Stomach (tissue), 9 donors: Measurements from ENCODE around the gene CAMTA2. TPM values are rescaled to one million over a fixed set of nuclear protein-coding genes. Genes with fewer than 3 reads are reported as not detected.

ENCODE experiments used
- DNase-seq, 2 donors: peaks; one replicate each; pipeline versions ENCODE4 v3.0.0 to v3.0.0-alpha.2; 2013 to 2019
- H3K27ac ChIP-seq, 5 donors: fragments of 200-600 bp in 4 of 5; sonication (generic) in 4 of 5; one replicate each; pipeline ENCODE4 v1.5.1; 2013 to 2019; ENCODE audit warnings: mild to moderate bottlenecking in 1 of 5, moderate library complexity in 1 of 5
- H3K27me3 ChIP-seq, 3 donors: fragments of 200-600 bp; sonication (generic); one replicate each; pipeline ENCODE4 v1.5.1; 2017 to 2019; ENCODE audit warnings: mixed run types in 1 of 3
- H3K36me3 ChIP-seq, 4 donors: fragments of 200-600 bp; sonication (generic); 1 replicate in 3 of 4; 2 replicates in 1 of 4; pipeline ENCODE4 v1.5.1; 2016 to 2019
- H3K4me1 ChIP-seq, 4 donors: fragments of 200-600 bp; sonication (generic); one replicate each; pipeline ENCODE4 v1.5.1; 2016 to 2019
- H3K4me3 ChIP-seq, 4 donors: fragments of 200-600 bp; sonication (generic) in 3 of 4; one replicate each; pipeline ENCODE4 v1.5.1; 2016 to 2019; ENCODE audit warnings: mild to moderate bottlenecking in 1 of 4
- H3K9me3 ChIP-seq, 4 donors: fragments of 200-600 bp; sonication (generic); one replicate each; pipeline ENCODE4 v1.5.1; 2016 to 2019
- CTCF ChIP-seq, 7 experiments: fragments of 450-650 bp in 4 of 7; fragments of 200-600 bp in 3 of 7; sonication (generic) in 3 of 7; IDR thresholded peaks; one replicate each; pipeline ENCODE4 v1.5.1; 2016 to 2019; ENCODE audit warnings: antibody characterized with exemption in 7 of 7, control low read depth in 2 of 7, mild to moderate bottlenecking in 1 of 7
- EP300 ChIP-seq: sonication (generic); formaldehyde crosslinking; IDR thresholded peaks from one replicate; pipeline ENCODE4 v1.6.1; 2017; ENCODE audit warnings: antibody characterized with exemption
- POLR2A ChIP-seq, 4 donors: fragments of 450-650 bp; IDR thresholded peaks; one replicate each; pipeline ENCODE4 v1.6.1; 2016; ENCODE audit warnings: antibody characterized with exemption in 4 of 4, control low read depth in 2 of 4, mild to moderate bottlenecking in 1 of 4, moderate library complexity in 1 of 4
- POLR2AphosphoS5 ChIP-seq, 3 donors: sonication (generic); formaldehyde crosslinking; IDR thresholded peaks; one replicate each; pipeline ENCODE4 v1.6.1; 2016; ENCODE audit warnings: antibody characterized with exemption in 3 of 3
- WGBS, 5 donors: extraction: QIAGEN DNeasy Blood & Tissue Kit in 3 of 5; methylation state at CpG; one replicate each; pipeline versions ENCODE4 v1.1.5 to v1.1.7; 2013 to 2018; 5-methylcytosine and 5-hydroxymethylcytosine counted together
- intact Hi-C: fragments of 100-400 bp; cut with DNase I; formaldehyde crosslinking; loops from one replicate; pipeline ENCODE4 v1.15.1; 2023; ENCODE audit warnings: low total_unique reads
- polyA plus RNA-seq, 3 donors: library from polyadenylated mRNA; stranded (reverse); fragments of 200-250 nt; gene quantifications; one replicate each; pipeline ENCODE4 v1.2.3, GENCODE V29; 2013
- total RNA-seq, 5 donors: library from RNA; depleted of rRNA; stranded (reverse); fragments of >200 nt; gene quantifications; one replicate each; pipeline versions ENCODE4 v1.1.0 to v1.2.3, GENCODE V29; 2014 to 2016
- donor health status: healthy with polysubstance abuse.
- donor health status: Bipolar disorder and iron deficiency.
- donor health status: healthy.

Gene CAMTA2
- total and polyA plus RNA-seq, 8 donors: 8.1 to 202 (median 54.6) TPM

- H3K36me3 ChIP-seq: peaks cover 53 to 96% (median 93%) of the 10 kb centered on the region in 4 donors
- peak overlapping the region in 2 of 5 donors; percentile 29 to 54 for H3K27ac ChIP-seq
- 87 to 96% (median 93%) methylated on average over 4 to 10 of the region's 10 CpGs for WGBS, 5 donors
- intact Hi-C loops: loop anchor here (10.0 kb wide), 2 partner anchors 69 to 91 kb away; partner anchors contain the start of gene CHRNE
- H3K4me1 ChIP-seq: peaks cover 13 to 49% (median 16%) of the 10 kb centered on the region in 4 donors
- no peaks in the 10 kb centered on the region for H3K9me3 ChIP-seq
- DNase-seq: no peak
- no peak overlapping the region for H3K4me3 ChIP-seq
- H3K27me3 ChIP-seq: no peaks in the 10 kb centered on the region
- TF ChIP-seq CTCF (IDR thresholded peaks at IDR 0.05) (no peak), EP300 (no peak), POLR2A (IDR thresholded peaks at IDR 0.05) (no peak), POLR2AphosphoS5 (IDR thresholded peaks at IDR 0.05) (no peak)
These were observed 14.0 kb downstream of the CAMTA2 start for GRCh38 chr17:4973256-4974114.

GRCh38 chr17:4972752-4973151 lies 14.7 kb downstream of the CAMTA2 start:
- Histone ChIP-seq H3K4me3 (no peak overlapping the region), H3K36me3 (peaks cover 45 to 89% (median 85%) of the 10 kb centered on the region in 4 donors), H3K27ac (peak overlapping the region in 2 of 5 donors; percentile 29 to 54), H3K27me3 (no peaks in the 10 kb centered on the region), H3K9me3 (no peaks in the 10 kb centered on the region), H3K4me1 (peaks cover 20 to 48% (median 22%) of the 10 kb centered on the region in 4 donors)
- no peak for TF ChIP-seq EP300
- TF ChIP-seq CTCF (IDR thresholded peaks at IDR 0.05): no peak
- TF ChIP-seq POLR2A (IDR thresholded peaks at IDR 0.05): no peak
- no peak for TF ChIP-seq POLR2AphosphoS5 (IDR thresholded peaks at IDR 0.05)
- WGBS, 5 donors: 81 to 87% (median 82%) methylated on average over 12 of the region's 12 CpGs
- DNase-seq: no peak
- intact Hi-C loops: loop anchor here (10.0 kb wide), 2 partner anchors 68 to 92 kb away; partner anchors contain the start of gene CHRNE

GRCh38 chr17:4972322-4972721 lies 15.2 kb downstream of the CAMTA2 start:
- Histone ChIP-seq H3K27me3 (no peaks in the 10 kb centered on the region), H3K27ac (peak overlapping the region in 4 of 5 donors; percentile 8 to 54 (median 22)), H3K9me3 (no peaks in the 10 kb centered on the region), H3K4me3 (no peak overlapping the region), H3K4me1 (peaks cover 20 to 48% (median 22%) of the 10 kb centered on the region in 4 donors), H3K36me3 (peaks cover 41 to 85% (median 81%) of the 10 kb centered on the region in 4 donors)
- whole genome bisulfite sequencing, 5 donors: 82 to 93% (median 91%) methylated on average over 11 to 12 of the region's 12 CpGs
- DNase-seq: no peak
- intact Hi-C loops: loop anchor here (10.0 kb wide), 2 partner anchors 68 to 92 kb away; partner anchors contain the start of gene CHRNE
- TF ChIP-seq POLR2A (IDR thresholded peaks at IDR 0.05) (no peak), POLR2AphosphoS5 (IDR thresholded peaks at IDR 0.05) (no peak), EP300 (no peak), CTCF (IDR thresholded peaks at IDR 0.05) (no peak)

- intact Hi-C loops: loop anchor here (10.0 kb wide), 2 partner anchors 67 to 93 kb away; partner anchors contain the start of gene CHRNE
- 67 to 89% (median 84%) methylated on average over 6 of the region's 6 CpGs for WGBS, 5 donors
These were observed 15.6 kb downstream of the CAMTA2 start for GRCh38 chr17:4971826-4972225.

More at GRCh38 chr17:4971826-4972225, 15.6 kb downstream of the CAMTA2 start:
- Histone ChIP-seq H3K27ac (peak overlapping the region in 4 of 5 donors; percentile 8 to 54 (median 22)), H3K9me3 (no peaks in the 10 kb centered on the region), H3K4me1 (peaks cover 20 to 48% (median 22%) of the 10 kb centered on the region in 4 donors), H3K27me3 (no peaks in the 10 kb centered on the region), H3K4me3 (no peak overlapping the region), H3K36me3 (peaks cover 36 to 80% (median 76%) of the 10 kb centered on the region in 4 donors)
- no peak for DNase-seq
- TF ChIP-seq EP300 (no peak), POLR2AphosphoS5 (IDR thresholded peaks at IDR 0.05) (no peak), POLR2A (IDR thresholded peaks at IDR 0.05) (no peak), CTCF (IDR thresholded peaks at IDR 0.05) (no peak)
